HepG2 (cell line): ENCODE measurements around the gene HINFP. TPM values are rescaled to one million over a fixed set of nuclear protein-coding genes. Genes with fewer than 3 reads are reported as not detected.

Experiments
- ATF4 ChIP-seq, 2 experiments: fragments of 450-650 bp in 1 of 2; sonication (generic) in 1 of 2; formaldehyde crosslinking; IDR thresholded peaks; 2 replicates each; pipeline versions ENCODE4 v1.5.0 to v1.8.0; 2020 to 2022; ENCODE audit warnings: mild to moderate bottlenecking in 1 of 2, missing genetic modification reagents in 1 of 2
- DR1 ChIP-seq: sonication (generic); formaldehyde crosslinking; IDR thresholded peaks from 2 replicates; pipeline ENCODE4 v1.8.0; 2021; ENCODE audit warnings: mild to moderate bottlenecking, missing genetic modification reagents, inconsistent platforms
- EHMT2 ChIP-seq: fragments of 200-600 bp; sonication (generic); IDR thresholded peaks from 2 replicates; pipeline ENCODE4 v1.7.0; 2017; ENCODE audit warnings: antibody characterized with exemption, low read depth, low read length, borderline replicate concordance
- ELF3 ChIP-seq: IDR thresholded peaks from 2 replicates; pipeline ENCODE4 v1.6.1; 2016; ENCODE audit warnings: missing genetic modification reagents, missing compliant biosample characterization
- ESRRA ChIP-seq: sonication (generic); formaldehyde crosslinking; IDR thresholded peaks from 2 replicates; pipeline ENCODE4 v1.5.1; 2020; ENCODE audit warnings: mild to moderate bottlenecking, low read depth, missing genetic modification reagents
- HCFC1 ChIP-seq: fragments of 150-350 bp; IDR thresholded peaks from 2 replicates; pipeline ENCODE4 v1.6.1; 2014; ENCODE audit warnings: low read depth, low read length
- HNF4A ChIP-seq: sonication (generic); formaldehyde crosslinking; IDR thresholded peaks from 2 replicates; pipeline ENCODE4 v1.4.0; 2020; ENCODE audit warnings: missing genetic modification reagents
- IKZF1 ChIP-seq: fragments of 450-650 bp; IDR thresholded peaks from 2 replicates; pipeline ENCODE4 v1.7.1; 2016
- KDM6A ChIP-seq: IDR thresholded peaks from 2 replicates; pipeline ENCODE4 v1.6.1; 2016; ENCODE audit warnings: low read depth
- MBNL3 ChIP-seq: fragments of 250-450 bp; sonication (Bioruptor Pico); conservative IDR thresholded peaks from 2 replicates; pipeline ENCODE4 v1.8.0; 2022; ENCODE audit warnings: mild to moderate bottlenecking, inconsistent platforms
- MEF2D ChIP-seq: sonication (generic); formaldehyde crosslinking; IDR thresholded peaks from 2 replicates; pipeline ENCODE4 v1.5.1; 2020; ENCODE audit warnings: mild to moderate bottlenecking, missing genetic modification reagents
- MEIS2 ChIP-seq: sonication (generic); formaldehyde crosslinking; IDR thresholded peaks from 2 replicates; pipeline ENCODE4 v1.9.0; 2021; ENCODE audit warnings: mild to moderate bottlenecking, missing genetic modification reagents
- MXD3 ChIP-seq: IDR thresholded peaks from 2 replicates; pipeline ENCODE4 v1.6.1; 2016; ENCODE audit warnings: mild to moderate bottlenecking, missing biosample characterization, missing genetic modification reagents
- NFE2L1 ChIP-seq: sonication (generic); formaldehyde crosslinking; IDR thresholded peaks from 2 replicates; pipeline ENCODE4 v1.4.0; 2020; ENCODE audit warnings: missing genetic modification reagents, mild to moderate bottlenecking, borderline replicate concordance
- NR2F6 ChIP-seq, 2 experiments: IDR thresholded peaks; 2 replicates each; pipeline ENCODE4 v1.6.1; 2016; ENCODE audit warnings: antibody characterized with exemption in 1 of 2, mild to moderate bottlenecking in 1 of 2
- POLR2AphosphoS5 ChIP-seq: IDR thresholded peaks from 2 replicates; pipeline ENCODE4 v1.6.1; 2012; ENCODE audit warnings: low read depth, low read length
- SMAD3 ChIP-seq: sonication (generic); formaldehyde crosslinking; IDR thresholded peaks from 2 replicates; pipeline ENCODE4 v1.4.0; 2020; ENCODE audit warnings: missing genetic modification reagents
- ZBTB7B ChIP-seq: sonication (generic); formaldehyde crosslinking; IDR thresholded peaks from 2 replicates; pipeline ENCODE4 v1.4.0; 2020; ENCODE audit warnings: missing genetic modification reagents
- ZFY ChIP-seq: sonication (generic); formaldehyde crosslinking; IDR thresholded peaks from 2 replicates; pipeline ENCODE4 v1.4.0; 2020; ENCODE audit warnings: missing genetic modification reagents
- ZNF136 ChIP-seq: sonication (generic); formaldehyde crosslinking; IDR thresholded peaks from 2 replicates; pipeline ENCODE4 v1.8.1; 2022; ENCODE audit warnings: low read depth, mild to moderate bottlenecking, moderate library complexity, missing genetic modification reagents
- ZNF432 ChIP-seq: sonication (generic); formaldehyde crosslinking; IDR thresholded peaks from 2 replicates; pipeline ENCODE4 v1.5.0; 2020; ENCODE audit warnings: missing genetic modification reagents, mild to moderate bottlenecking, borderline replicate concordance
- ZNF670 ChIP-seq: sonication (generic); formaldehyde crosslinking; IDR thresholded peaks from 2 replicates; pipeline ENCODE4 v1.8.0; 2022; ENCODE audit warnings: mild to moderate bottlenecking, missing genetic modification reagents, borderline replicate concordance
- ZNF674 ChIP-seq: sonication (generic); formaldehyde crosslinking; IDR thresholded peaks from 2 replicates; pipeline ENCODE4 v1.5.0; 2020; ENCODE audit warnings: low read depth, mild to moderate bottlenecking, missing genetic modification reagents
- ZNF776 ChIP-seq: sonication (generic); formaldehyde crosslinking; IDR thresholded peaks from 2 replicates; pipeline ENCODE4 v1.4.0; 2020; ENCODE audit warnings: mild to moderate bottlenecking, missing genetic modification reagents
- ZSCAN20 ChIP-seq: sonication (generic); formaldehyde crosslinking; IDR thresholded peaks from 2 replicates; pipeline ENCODE4 v1.4.0; 2020; ENCODE audit warnings: missing genetic modification reagents, mild to moderate bottlenecking, borderline replicate concordance
- polyA plus RNA-seq, 8 experiments: library from polyadenylated mRNA; depleted of rRNA in 3 of 8; stranded (reverse) in 7 of 8; unstranded in 1 of 8; fragments of >200 nt; fragmentation: Illumina TruSeq in 4 of 8; extraction: Trizol in 4 of 8; gene quantifications; 2 replicates each; pipeline versions ENCODE4 v1.2.1 to v1.2.3, GENCODE V29; 2011 to 2016; ENCODE audit warnings: low read depth in 4 of 8, missing spikeins in 1 of 8, mixed read lengths in 1 of 8; ENCODE audit not compliant: insufficient read depth in 1 of 8
- total RNA-seq, 5 experiments: library from RNA; depleted of rRNA; stranded (reverse); fragments of >200 nt; fragmentation: Illumina TruSeq; extraction: Trizol; gene quantifications; 2 replicates each; pipeline ENCODE4 v1.2.3, GENCODE V29; 2016; ENCODE audit warnings: low read depth in 1 of 5
- TF ChIP-seq, protein P1 (sequence below): conservative IDR thresholded peaks from 2 replicates; pipeline ENCODE4 v1.6.1; 2018; ENCODE audit warnings: missing genetic modification reagents
- TF ChIP-seq, protein P2 (sequence below): sonication (generic); formaldehyde crosslinking; IDR thresholded peaks from 2 replicates; pipeline ENCODE4 v1.4.0; 2020; ENCODE audit warnings: missing genetic modification reagents
- TF ChIP-seq, protein P3 (sequence below): sonication (generic); formaldehyde crosslinking; IDR thresholded peaks from 2 replicates; pipeline ENCODE4 v1.4.0; 2020; ENCODE audit warnings: low read depth, mild to moderate bottlenecking, missing genetic modification reagents

Gene HINFP
- total and polyA plus RNA-seq, 2 of the 13 experiments (the other 11 are each of a cell fraction or from before 2014, with no cell fraction given) = 15.1 to 21.4 TPM

DNA sequence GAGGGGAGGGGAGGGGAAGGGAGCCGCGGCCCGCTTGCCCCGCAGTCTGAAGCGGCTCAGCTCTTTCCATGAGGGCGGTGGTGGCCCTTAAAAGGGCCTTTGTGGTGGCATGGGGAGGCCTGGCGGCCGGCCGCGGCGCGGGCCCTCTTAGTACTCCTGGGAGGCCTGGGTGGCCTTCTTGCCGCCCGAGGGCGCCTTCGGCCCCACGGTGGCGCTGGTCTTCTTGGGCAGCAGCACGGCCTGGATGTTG lies 26.6 kb upstream of the HINFP start (continued):
- no peak for TF ChIP-seq ZNF136 (CRISPR knock-in tag)
- no peak for TF ChIP-seq IKZF1
- TF ChIP-seq DR1 (CRISPR knock-in tag) = no peak
- TF ChIP-seq, protein P1, sequence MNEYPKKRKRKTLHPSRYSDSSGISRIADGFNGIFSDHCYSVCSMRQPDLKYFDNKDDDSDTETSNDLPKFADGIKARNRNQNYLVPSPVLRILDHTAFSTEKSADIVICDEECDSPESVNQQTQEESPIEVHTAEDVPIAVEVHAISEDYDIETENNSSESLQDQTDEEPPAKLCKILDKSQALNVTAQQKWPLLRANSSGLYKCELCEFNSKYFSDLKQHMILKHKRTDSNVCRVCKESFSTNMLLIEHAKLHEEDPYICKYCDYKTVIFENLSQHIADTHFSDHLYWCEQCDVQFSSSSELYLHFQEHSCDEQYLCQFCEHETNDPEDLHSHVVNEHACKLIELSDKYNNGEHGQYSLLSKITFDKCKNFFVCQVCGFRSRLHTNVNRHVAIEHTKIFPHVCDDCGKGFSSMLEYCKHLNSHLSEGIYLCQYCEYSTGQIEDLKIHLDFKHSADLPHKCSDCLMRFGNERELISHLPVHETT = no peak
- no peak for TF ChIP-seq KDM6A
- no peak for TF ChIP-seq MXD3 (CRISPR knock-in tag)
- no peak for TF ChIP-seq ZSCAN20 (CRISPR knock-in tag)
- TF ChIP-seq ATF4 (CRISPR knock-in tag; IDR thresholded peaks at IDR 0.05) = no peak
- TF ChIP-seq ZFY (CRISPR knock-in tag) = peak; percentile 91
- TF ChIP-seq SMAD3 (CRISPR knock-in tag) = 0 out of 2 replicates have a peak, but pooled peaks have one; percentile 2
- TF ChIP-seq, protein P2, sequence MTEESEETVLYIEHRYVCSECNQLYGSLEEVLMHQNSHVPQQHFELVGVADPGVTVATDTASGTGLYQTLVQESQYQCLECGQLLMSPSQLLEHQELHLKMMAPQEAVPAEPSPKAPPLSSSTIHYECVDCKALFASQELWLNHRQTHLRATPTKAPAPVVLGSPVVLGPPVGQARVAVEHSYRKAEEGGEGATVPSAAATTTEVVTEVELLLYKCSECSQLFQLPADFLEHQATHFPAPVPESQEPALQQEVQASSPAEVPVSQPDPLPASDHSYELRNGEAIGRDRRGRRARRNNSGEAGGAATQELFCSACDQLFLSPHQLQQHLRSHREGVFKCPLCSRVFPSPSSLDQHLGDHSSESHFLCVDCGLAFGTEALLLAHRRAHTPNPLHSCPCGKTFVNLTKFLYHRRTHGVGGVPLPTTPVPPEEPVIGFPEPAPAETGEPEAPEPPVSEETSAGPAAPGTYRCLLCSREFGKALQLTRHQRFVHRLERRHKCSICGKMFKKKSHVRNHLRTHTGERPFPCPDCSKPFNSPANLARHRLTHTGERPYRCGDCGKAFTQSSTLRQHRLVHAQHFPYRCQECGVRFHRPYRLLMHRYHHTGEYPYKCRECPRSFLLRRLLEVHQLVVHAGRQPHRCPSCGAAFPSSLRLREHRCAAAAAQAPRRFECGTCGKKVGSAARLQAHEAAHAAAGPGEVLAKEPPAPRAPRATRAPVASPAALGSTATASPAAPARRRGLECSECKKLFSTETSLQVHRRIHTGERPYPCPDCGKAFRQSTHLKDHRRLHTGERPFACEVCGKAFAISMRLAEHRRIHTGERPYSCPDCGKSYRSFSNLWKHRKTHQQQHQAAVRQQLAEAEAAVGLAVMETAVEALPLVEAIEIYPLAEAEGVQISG (CRISPR knock-in tag) = no peak
- no peak for TF ChIP-seq ESRRA (CRISPR knock-in tag)
- TF ChIP-seq ZNF432 (CRISPR knock-in tag) = no peak
- TF ChIP-seq POLR2AphosphoS5 = no peak
- TF ChIP-seq NR2F6 (IDR thresholded peaks at IDR 0.05) = no peak
- 0 out of 2 replicates have a peak, but pooled peaks have one; percentile 8 for TF ChIP-seq NR2F6 (CRISPR knock-in tag; IDR thresholded peaks at IDR 0.05)
- TF ChIP-seq HCFC1 = no peak
- TF ChIP-seq ZBTB7B = no peak
- TF ChIP-seq HNF4A (CRISPR knock-in tag) = no peak
- TF ChIP-seq, protein P3, sequence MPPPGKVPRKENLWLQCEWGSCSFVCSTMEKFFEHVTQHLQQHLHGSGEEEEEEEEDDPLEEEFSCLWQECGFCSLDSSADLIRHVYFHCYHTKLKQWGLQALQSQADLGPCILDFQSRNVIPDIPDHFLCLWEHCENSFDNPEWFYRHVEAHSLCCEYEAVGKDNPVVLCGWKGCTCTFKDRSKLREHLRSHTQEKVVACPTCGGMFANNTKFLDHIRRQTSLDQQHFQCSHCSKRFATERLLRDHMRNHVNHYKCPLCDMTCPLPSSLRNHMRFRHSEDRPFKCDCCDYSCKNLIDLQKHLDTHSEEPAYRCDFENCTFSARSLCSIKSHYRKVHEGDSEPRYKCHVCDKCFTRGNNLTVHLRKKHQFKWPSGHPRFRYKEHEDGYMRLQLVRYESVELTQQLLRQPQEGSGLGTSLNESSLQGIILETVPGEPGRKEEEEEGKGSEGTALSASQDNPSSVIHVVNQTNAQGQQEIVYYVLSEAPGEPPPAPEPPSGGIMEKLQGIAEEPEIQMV (CRISPR knock-in tag) = no peak
- no peak for TF ChIP-seq MEIS2 (CRISPR knock-in tag)
- no peak for TF ChIP-seq NFE2L1 (CRISPR knock-in tag)
- no peak for TF ChIP-seq MEF2D (CRISPR knock-in tag)
- no peak; the same call in 1 of the 2 replicates for TF ChIP-seq ELF3
- TF ChIP-seq EHMT2 = no peak
- TF ChIP-seq ZNF670 (CRISPR knock-in tag) = no peak
- TF ChIP-seq MBNL3 (CRISPR knock-in tag) = no peak
- no peak for TF ChIP-seq ZNF776 (CRISPR knock-in tag)
- TF ChIP-seq ZNF674 (CRISPR knock-in tag) = no peak
